WTC11 (cell line): ENCODE measurements around the gene FGFR1OP2. TPM values are rescaled to one million over a fixed set of nuclear protein-coding genes. Genes with fewer than 3 reads are reported as not detected.
A peak's percentile ranks its signal among the peaks of the same experiment; 100 is the strongest.

Source experiments
- ATF6 ChIP-seq: sonication (generic); formaldehyde crosslinking; IDR thresholded peaks from 2 replicates; pipeline ENCODE4 v1.8.1; 2023; ENCODE audit warnings: mild to moderate bottlenecking, missing genetic modification reagents
- CBFB ChIP-seq: sonication (generic); formaldehyde crosslinking; IDR thresholded peaks from 2 replicates; pipeline ENCODE4 v1.8.1; 2022; ENCODE audit warnings: mild to moderate bottlenecking, low read depth, missing genetic modification reagents
- CDX4 ChIP-seq: fragments of 250-450 bp; sonication (Bioruptor Pico); IDR thresholded peaks from 2 replicates; pipeline ENCODE4 v1.9.0; 2021; ENCODE audit warnings: moderate library complexity, mild to moderate bottlenecking, inconsistent platforms, borderline replicate concordance
- CREM ChIP-seq: sonication (generic); formaldehyde crosslinking; IDR thresholded peaks from 2 replicates; pipeline ENCODE4 v1.8.1; 2022; ENCODE audit warnings: mild to moderate bottlenecking, missing genetic modification reagents, moderate library complexity
- E2F5 ChIP-seq: sonication (generic); formaldehyde crosslinking; IDR thresholded peaks from 2 replicates; pipeline ENCODE4 v1.8.1; 2022; ENCODE audit warnings: mild to moderate bottlenecking, moderate library complexity, missing genetic modification reagents
- ELF4 ChIP-seq: sonication (generic); formaldehyde crosslinking; IDR thresholded peaks from 2 replicates; pipeline ENCODE4 v1.8.1; 2022; ENCODE audit warnings: low read depth, mild to moderate bottlenecking, moderate library complexity, missing genetic modification reagents
- ETV6 ChIP-seq: sonication (generic); formaldehyde crosslinking; IDR thresholded peaks from 2 replicates; pipeline ENCODE4 v1.8.1; 2022; ENCODE audit warnings: mild to moderate bottlenecking, missing genetic modification reagents
- FOXK1 ChIP-seq: sonication (generic); formaldehyde crosslinking; IDR thresholded peaks from 2 replicates; pipeline ENCODE4 v1.8.0; 2022; ENCODE audit warnings: mild to moderate bottlenecking, moderate library complexity, missing genetic modification reagents
- FOXP1 ChIP-seq: sonication (generic); formaldehyde crosslinking; IDR thresholded peaks from 2 replicates; pipeline ENCODE4 v1.8.0; 2022; ENCODE audit warnings: missing genetic modification reagents, mild to moderate bottlenecking, moderate library complexity, borderline replicate concordance
- HMGXB4 ChIP-seq: sonication (generic); formaldehyde crosslinking; IDR thresholded peaks from 2 replicates; pipeline ENCODE4 v1.8.1; 2023; ENCODE audit warnings: mild to moderate bottlenecking, moderate library complexity, missing genetic modification reagents
- MAX ChIP-seq: sonication (generic); formaldehyde crosslinking; IDR thresholded peaks from 2 replicates; pipeline ENCODE4 v1.8.0; 2022; ENCODE audit warnings: mild to moderate bottlenecking, missing genetic modification reagents
- MLX ChIP-seq: sonication (generic); formaldehyde crosslinking; IDR thresholded peaks from 2 replicates; pipeline ENCODE4 v1.8.1; 2023; ENCODE audit warnings: mild to moderate bottlenecking, missing genetic modification reagents, moderate library complexity
- MYBL2 ChIP-seq: sonication (generic); formaldehyde crosslinking; IDR thresholded peaks from 2 replicates; pipeline ENCODE4 v1.8.1; 2023; ENCODE audit warnings: mild to moderate bottlenecking, moderate library complexity, missing genetic modification reagents
- NR1H2 ChIP-seq: sonication (generic); formaldehyde crosslinking; IDR thresholded peaks from 2 replicates; pipeline ENCODE4 v1.9.0; 2021; ENCODE audit warnings: mild to moderate bottlenecking, moderate library complexity, missing genetic modification reagents
- NR2C2 ChIP-seq: sonication (generic); formaldehyde crosslinking; IDR thresholded peaks from 2 replicates; pipeline ENCODE4 v1.8.0; 2022; ENCODE audit warnings: mild to moderate bottlenecking, missing genetic modification reagents
- PREB ChIP-seq: sonication (generic); formaldehyde crosslinking; IDR thresholded peaks from 2 replicates; pipeline ENCODE4 v1.8.1; 2022; ENCODE audit warnings: mild to moderate bottlenecking, missing genetic modification reagents, moderate library complexity, borderline replicate concordance
- SP1 ChIP-seq: sonication (generic); formaldehyde crosslinking; conservative IDR thresholded peaks from 2 replicates; pipeline ENCODE4 v1.8.1; 2022; ENCODE audit warnings: missing genetic modification reagents
- STAT6 ChIP-seq: sonication (generic); formaldehyde crosslinking; conservative IDR thresholded peaks from 2 replicates; pipeline ENCODE4 v1.8.1; 2023; ENCODE audit warnings: mild to moderate bottlenecking, low read depth, missing genetic modification reagents, moderate library complexity
- TCF7 ChIP-seq: sonication (generic); formaldehyde crosslinking; IDR thresholded peaks from 2 replicates; pipeline ENCODE4 v1.8.0; 2022; ENCODE audit warnings: mild to moderate bottlenecking, low read depth, missing genetic modification reagents, moderate library complexity
- TEAD1 ChIP-seq: sonication (generic); formaldehyde crosslinking; IDR thresholded peaks from 2 replicates; pipeline ENCODE4 v1.8.0; 2022; ENCODE audit warnings: mild to moderate bottlenecking, missing genetic modification reagents
- TP53 ChIP-seq: sonication (generic); formaldehyde crosslinking; IDR thresholded peaks from 2 replicates; pipeline ENCODE4 v1.8.1; 2023; ENCODE audit warnings: mild to moderate bottlenecking, missing genetic modification reagents
- ZBTB21 ChIP-seq: sonication (generic); formaldehyde crosslinking; IDR thresholded peaks from 2 replicates; pipeline ENCODE4 v1.8.1; 2023; ENCODE audit warnings: mild to moderate bottlenecking, missing genetic modification reagents, borderline replicate concordance
- ZNF138 ChIP-seq: sonication (generic); formaldehyde crosslinking; conservative IDR thresholded peaks from 2 replicates; pipeline ENCODE4 v1.8.1; 2022; ENCODE audit warnings: mild to moderate bottlenecking, moderate library complexity, missing genetic modification reagents
- ZNF512 ChIP-seq: sonication (generic); formaldehyde crosslinking; IDR thresholded peaks from 2 replicates; pipeline ENCODE4 v1.8.1; 2022; ENCODE audit warnings: missing genetic modification reagents, borderline replicate concordance
- ZSCAN18 ChIP-seq: fragments of 250-450 bp; sonication (Bioruptor Pico); IDR thresholded peaks from 2 replicates; pipeline ENCODE4 v2.1.2; 2022; ENCODE audit warnings: mild to moderate bottlenecking, moderate library complexity
- total RNA-seq: library from RNA; stranded (reverse); gene quantifications from 3 replicates; pipeline ENCODE4 v1.2.3, GENCODE V29; 2021

FGFR1OP2 gene
- total RNA-seq, 1 experiment from 2014 or later, result 28.9 TPM

- peak; percentile 98 for TF ChIP-seq HMGXB4 (CRISPR knock-in tag)
- peak; percentile 95 for TF ChIP-seq ETV6 (CRISPR knock-in tag)
- peak; percentile 90 for TF ChIP-seq MAX (CRISPR knock-in tag)
- peak; percentile 99 for TF ChIP-seq E2F5 (CRISPR knock-in tag)
- TF ChIP-seq ZNF512 (CRISPR knock-in tag), result no peak
- no peak for TF ChIP-seq CBFB (CRISPR knock-in tag)
- no peak for TF ChIP-seq TCF7
- peak; percentile 93 for TF ChIP-seq TP53
- no peak for TF ChIP-seq NR1H2 (CRISPR knock-in tag)
- no peak for TF ChIP-seq CDX4
- TF ChIP-seq MYBL2 (CRISPR knock-in tag), result peak; percentile 76
- peak; percentile 73 for TF ChIP-seq FOXK1 (CRISPR knock-in tag)
- peak; percentile 84 for TF ChIP-seq TEAD1 (CRISPR knock-in tag)
- TF ChIP-seq STAT6 (CRISPR knock-in tag), result no peak
- peak; percentile 65; the same call in 1 of the 2 replicates for TF ChIP-seq CREM (CRISPR knock-in tag)
- no peak for TF ChIP-seq PREB
- no peak for TF ChIP-seq ZSCAN18
- TF ChIP-seq SP1, result peak; percentile 63
- no peak for TF ChIP-seq MLX (CRISPR knock-in tag)
- peak; percentile 93 for TF ChIP-seq FOXP1 (CRISPR knock-in tag)
- TF ChIP-seq ATF6 (CRISPR knock-in tag), result no peak
- TF ChIP-seq ZBTB21 (CRISPR knock-in tag), result peak; percentile 84
- no peak for TF ChIP-seq ZNF138 (CRISPR knock-in tag)
- no peak for TF ChIP-seq ELF4 (CRISPR knock-in tag)
- TF ChIP-seq NR2C2, result no peak
These were observed 76.0 kb downstream of the FGFR1OP2 start, which contains the start of gene TM7SF3 (continued) for GRCh38 chr12:27014085-27014858.
